GM19043 (cell line): ENCODE data around the gene RADIL.

Source experiments
- ATAC-seq: cut with Tn5 transposase; IDR thresholded peaks from one replicate; pipeline ENCODE4 v1.9.1; 2021; ENCODE audit warnings: low read depth; ENCODE audit not compliant: unreplicated experiment

The RADIL gene

GRCh38 chr7:4882169-4883032 lies 1.1 kb downstream of the RADIL start:
- no peak for ATAC-seq

DNA sequence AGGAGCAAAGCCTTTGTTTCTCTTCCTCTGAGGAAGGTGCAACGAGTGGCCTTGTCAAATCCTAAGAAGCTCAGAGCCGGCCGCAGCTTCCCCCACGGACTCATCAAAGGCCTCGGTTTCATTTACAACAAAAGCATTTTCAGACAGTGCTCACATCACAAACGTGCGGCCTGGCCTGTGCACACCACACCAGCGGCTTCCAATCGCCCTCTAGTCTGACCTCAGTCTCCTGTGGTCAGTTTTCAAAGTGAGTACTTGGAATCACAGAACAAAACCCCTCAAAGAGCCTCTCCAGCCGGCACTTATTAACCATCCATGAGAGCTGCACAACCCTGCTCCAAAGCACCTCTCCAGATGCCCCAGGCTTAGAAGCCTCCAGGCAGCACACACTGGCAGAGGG lies 3.3 kb downstream of the RADIL start:
- no peak for ATAC-seq

DNA sequence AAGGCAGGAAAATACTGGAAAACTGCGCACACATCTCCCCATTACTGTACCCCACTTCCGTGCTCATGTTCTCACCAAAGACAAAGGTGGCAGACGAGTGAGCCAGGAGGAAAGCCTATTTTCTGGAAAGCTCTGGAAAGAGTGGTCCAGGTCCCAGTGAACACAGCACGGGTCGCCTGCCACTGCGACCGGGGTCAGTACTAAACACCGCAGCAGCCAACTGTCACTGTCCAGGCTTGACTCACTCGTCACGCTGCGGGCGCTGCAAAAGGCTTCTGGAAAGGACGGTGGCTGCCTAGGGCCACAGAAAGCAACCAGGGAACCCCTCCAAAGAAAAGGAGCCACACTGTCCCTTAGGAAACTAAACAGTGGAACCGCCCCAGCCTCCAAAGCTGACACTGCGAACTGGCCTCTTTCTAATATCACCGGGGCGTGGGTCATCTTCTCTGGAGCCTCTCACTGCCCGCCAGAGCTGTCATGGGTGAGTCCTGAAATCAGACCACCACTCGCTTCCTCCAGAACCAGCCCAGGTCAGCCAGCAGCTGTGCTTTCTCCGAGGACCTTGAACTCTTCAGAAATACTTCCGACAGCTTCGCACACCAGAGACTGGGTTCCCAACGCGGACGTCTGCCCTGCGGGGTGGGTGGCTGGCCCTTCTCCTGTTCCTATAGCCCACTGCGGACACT lies 4.0 kb downstream of the RADIL start:
- ATAC-seq, result no peak

DNA sequence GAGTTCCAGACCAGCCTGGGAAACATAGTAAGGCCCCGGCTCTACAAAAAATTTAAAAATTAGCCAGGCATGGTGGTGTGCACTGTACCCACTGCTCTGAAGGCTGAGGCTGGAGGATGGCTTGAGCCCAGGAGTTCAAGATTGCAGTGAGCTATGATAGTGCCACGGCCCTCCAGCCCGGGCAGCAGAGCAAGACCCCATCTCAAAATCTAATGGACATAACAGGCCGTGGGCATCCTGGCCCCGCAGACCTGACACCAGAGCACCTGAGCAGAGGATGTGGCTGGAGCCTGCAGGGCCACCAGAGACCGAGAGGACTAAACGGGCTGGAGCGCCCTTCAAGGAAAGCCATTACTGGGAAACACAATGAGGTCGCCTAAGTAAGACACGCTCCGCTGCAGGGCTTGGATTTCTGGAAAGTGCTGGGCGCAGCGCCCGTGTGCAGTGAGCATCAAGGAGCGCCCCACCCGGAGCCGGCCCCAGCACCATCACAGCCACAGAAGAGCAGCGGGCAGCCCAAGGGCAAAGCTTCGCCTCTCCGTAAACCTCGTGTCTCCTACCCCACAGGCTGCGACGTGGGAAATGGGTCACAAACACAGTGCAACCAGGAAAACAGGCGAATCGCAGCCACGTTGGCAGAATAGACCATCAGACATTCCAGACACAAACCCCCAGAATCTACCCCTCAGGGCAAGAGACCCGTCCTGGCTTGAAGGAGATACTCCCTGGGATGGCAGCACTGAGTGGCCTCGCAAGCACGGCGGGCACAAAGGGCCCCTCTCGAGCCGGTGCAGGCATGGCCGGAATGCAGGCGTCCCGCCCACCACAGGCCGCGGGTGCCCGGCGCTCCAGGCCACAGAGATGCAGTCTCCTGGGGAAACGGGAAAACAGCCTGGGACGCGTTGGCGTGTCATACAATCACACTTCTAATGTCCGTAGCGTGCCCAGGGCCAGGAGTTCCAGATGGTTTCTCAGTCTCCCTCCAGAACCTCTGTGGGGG lies 4.9 kb downstream of the RADIL start:
- ATAC-seq, result no peak

GRCh38 chr7:4876586-4876985 lies 6.9 kb downstream of the RADIL start:
- ATAC-seq, result no peak

DNA sequence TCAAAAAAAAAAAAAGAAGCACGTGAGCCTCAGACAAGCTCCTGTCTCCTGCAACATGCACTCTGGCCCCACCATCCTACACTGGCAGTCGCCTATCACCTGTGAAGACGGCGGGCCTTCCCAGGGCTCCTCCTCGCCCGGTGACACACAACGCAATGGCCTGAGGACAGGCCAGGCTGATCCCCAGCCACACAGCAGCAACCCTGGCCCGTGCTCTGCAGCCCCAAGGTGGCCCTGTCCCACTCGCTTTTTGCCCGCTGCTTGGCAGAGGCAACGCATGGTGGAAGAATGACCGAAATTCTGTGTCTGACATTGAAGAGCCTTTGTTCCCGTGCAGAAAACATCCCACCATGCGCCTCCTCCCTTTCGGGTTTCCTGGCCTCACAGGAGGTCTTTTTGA lies 8.1 kb downstream of the RADIL start:
- no peak for ATAC-seq

- no peak for ATAC-seq
Observed at GRCh38 chr7:4873071-4873944, 10.2 kb downstream of the RADIL start.

DNA sequence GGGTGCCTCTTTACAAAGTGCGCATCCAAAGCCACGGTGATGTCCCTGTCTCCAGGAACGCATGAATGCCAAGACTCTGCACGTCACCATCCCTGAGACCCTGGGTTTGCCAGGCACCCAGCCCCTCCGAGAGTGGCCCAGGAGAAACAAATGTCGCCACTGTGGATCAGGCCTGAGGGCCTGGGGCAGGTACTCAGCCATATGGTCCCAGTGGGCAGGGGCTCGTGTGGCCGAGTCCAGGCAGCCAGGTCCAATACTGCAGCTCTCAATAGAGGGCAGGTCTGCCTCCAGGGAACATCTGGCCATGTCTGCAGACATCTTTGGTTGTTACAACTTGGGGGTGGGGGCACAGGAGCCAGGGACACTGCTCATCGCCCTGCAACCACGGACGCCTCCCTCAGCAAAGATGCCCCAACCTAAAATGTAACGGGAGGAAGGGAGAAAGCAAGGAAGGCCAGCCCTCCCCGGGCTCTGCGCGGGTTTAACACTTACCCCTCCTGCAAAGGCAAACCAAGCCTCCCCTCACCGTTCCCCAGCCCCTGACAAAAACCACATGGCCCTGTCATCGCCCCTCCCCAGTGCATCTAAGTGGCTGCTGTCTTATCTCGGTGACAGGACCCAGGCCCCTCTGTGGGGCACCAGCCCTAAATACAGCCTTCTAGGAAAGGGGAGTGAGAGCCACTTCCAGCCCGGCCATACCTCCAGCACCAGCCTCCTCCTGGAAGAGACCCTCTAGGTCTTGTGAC lies 11.4 kb downstream of the RADIL start:
- ATAC-seq, result no peak

DNA sequence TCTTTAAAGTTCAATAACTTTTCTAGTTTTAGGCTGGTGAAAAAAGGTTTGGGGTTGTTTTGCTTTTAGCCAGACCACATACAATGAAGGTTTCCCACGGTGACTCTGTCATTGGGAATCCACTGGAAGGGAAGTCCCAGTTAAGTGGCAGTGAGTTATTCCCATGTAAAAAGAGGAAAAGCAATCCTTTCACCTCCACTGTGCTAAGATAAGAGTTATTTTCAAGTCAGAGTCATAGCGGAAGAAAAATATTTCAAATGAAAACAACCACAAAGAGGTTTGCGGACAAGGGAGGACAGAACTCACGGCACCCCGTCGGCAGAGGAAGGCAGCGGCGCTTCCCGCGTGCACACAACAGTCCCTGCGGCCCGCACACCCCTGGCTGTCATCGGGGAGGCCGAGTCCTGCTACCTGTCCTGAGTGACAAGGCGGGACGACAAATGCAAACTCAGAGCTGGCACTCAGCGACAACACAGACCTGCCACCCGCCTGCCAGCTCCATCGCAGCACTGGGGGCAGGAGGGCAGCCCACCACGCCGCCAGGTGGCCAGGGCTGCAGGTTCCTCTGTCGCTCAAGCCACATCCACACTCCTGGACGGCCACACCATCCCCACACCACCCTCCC lies 12.3 kb downstream of the RADIL start:
- ATAC-seq, result no peak

- ATAC-seq, result no peak
Observed at GRCh38 chr7:4868493-4868892, 15.0 kb downstream of the RADIL start.

DNA sequence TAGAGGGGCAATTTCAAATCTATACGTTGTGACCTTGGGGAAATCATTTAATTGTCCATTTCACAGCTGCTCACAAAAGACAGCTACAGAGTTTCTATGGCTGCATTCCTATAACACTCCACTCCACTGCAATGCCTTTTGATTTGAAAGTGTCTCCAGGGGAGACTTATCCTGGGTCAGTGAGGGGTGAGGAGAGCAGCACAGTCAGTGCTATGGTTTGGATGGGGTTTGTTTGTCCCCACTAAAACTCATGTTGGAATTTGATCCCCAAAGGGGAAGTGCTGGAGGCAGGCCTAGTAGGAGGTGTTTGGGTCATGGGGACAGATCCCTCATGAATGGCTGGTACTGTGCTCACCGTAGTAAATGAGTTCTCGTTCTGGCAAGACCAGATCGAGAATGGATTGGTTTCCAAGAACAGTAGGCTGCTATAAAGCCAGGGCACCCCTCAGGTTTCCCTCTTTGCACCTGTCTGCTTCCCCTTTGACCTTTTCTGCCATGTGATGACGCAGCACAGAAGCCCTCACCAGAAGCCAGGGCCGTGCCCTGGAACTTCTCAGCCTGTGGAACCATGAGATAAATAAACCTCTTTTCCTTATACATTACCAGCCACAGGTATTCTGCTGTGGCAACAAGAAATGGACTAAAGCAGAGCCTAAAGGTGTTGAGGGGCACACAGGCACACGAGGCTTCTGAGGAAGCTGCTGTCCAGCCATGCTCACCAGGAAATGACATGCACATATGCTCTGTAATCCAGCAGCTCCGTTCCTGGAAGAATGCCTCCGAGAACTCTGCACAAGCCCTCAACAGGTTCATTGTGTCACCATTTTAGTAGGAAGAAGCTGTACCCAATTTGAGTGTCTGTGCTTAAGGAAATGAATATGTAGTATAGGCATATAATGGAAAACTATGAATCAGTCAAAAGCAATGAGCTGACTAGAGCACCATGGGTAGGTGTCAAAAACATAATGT lies 16.7 kb downstream of the RADIL start:
- no peak for ATAC-seq

DNA sequence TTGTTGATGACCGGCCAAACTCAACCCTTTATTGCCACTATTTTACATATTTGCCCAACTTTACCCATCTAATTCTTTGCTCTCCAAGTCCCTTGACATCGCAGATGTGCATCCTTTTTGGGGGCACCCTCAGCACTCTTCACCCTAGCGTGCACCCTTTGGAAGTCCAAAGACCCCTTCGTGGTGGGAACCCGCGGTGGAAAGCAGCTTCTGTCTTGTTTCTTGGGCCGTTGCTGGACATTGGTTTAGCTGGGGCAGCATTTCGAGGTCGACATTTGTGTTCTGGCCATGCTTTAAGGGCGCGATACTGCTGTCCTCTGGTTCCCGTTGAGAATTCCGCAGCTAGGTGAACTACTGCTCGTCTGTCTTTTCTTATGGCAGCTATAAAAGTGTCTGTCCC lies 21.4 kb downstream of the RADIL start:
- no peak for ATAC-seq

- ATAC-seq, result no peak
Observed at GRCh38 chr7:4861673-4862072, 21.8 kb downstream of the RADIL start, which contains the start of gene PAPOLB. Gene PAPOLB (minus strand): TSS chr7:4862030. CDS start chr7:4861810, 220 bp downstream.

- no peak for ATAC-seq
Observed at GRCh38 chr7:4861227-4861626, 22.3 kb downstream of the RADIL start.

- ATAC-seq, result no peak
Observed at GRCh38 chr7:4857189-4857588, 26.3 kb downstream of the RADIL start.

- ATAC-seq, result no peak
Observed at GRCh38 chr7:4856336-4857057, 27.0 kb downstream of the RADIL start.

DNA sequence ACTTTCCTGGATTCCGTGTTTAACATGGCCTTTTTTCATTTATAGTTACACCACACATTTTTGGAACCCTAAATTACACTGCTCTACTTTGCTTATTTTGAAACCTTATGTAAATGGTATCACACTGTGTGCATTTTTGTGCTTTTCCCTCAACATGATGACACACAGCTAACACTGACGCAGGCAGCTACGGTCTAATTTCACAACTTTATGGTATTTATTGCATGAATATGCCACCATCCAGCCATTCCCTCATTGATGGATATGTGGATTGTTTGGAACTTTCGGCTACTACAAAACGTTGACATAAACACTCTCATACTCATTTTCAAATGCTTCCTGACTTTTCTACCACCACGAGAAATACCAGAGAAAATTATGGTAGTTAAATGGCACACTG lies 28.6 kb downstream of the RADIL start:
- ATAC-seq, result no peak
